HEK293 (cell line): ENCODE results near the gene BAHD1.

Experiments used
- CTCF ChIA-PET: fragments of 350-600 bp; formaldehyde crosslinking; extraction: SDS; loops from one replicate; lab custom pipeline; 2021; ENCODE audit warnings: antibody characterized with exemption; lab: Yijun Ruan, JAX
- POLR2A ChIA-PET: fragments of 300-600 bp; formaldehyde crosslinking; extraction: SDS; loops from one replicate; lab custom pipeline; 2020; ENCODE audit warnings: antibody characterized with exemption, inconsistent platforms; lab: Yijun Ruan, JAX
- H3K27ac ChIP-seq: fragments of 200-500 bp; sonication (Bioruptor generic); 2 replicates; pipeline ENCODE4 v1.5.1; 2014; ENCODE audit warnings: low read depth, low read length, control low read depth, inconsistent platforms; ENCODE audit errors: extremely low read depth
- H3K36me3 ChIP-seq, 2 experiments: fragments of 200-500 bp in 1 of 2; sonication (Bioruptor generic) in 1 of 2; 1 replicate in 1 of 2; 2 replicates in 1 of 2; pipeline ENCODE4 v1.5.1; 2014 to 2017; ENCODE audit warnings: inconsistent platforms in 2 of 2, low read length in 2 of 2; ENCODE audit not compliant: control insufficient read depth in 2 of 2, insufficient read depth in 1 of 2
- H3K4me1 ChIP-seq: fragments of 200-500 bp; sonication (Bioruptor generic); 2 replicates; pipeline ENCODE4 v1.5.1; 2014; ENCODE audit warnings: mild to moderate bottlenecking, low read length, inconsistent platforms; ENCODE audit not compliant: control insufficient read depth, insufficient read depth
- H3K4me3 ChIP-seq: 2 replicates; pipeline ENCODE4 v1.5.1; 2011; ENCODE audit warnings: low read depth, mild to moderate bottlenecking, control low read depth, low read length, moderate library complexity
- H3K9me3 ChIP-seq: fragments of 200-500 bp; sonication (Bioruptor generic); 2 replicates; pipeline ENCODE4 v1.5.1; 2014; ENCODE audit warnings: low read depth, low read length, inconsistent platforms; ENCODE audit not compliant: control insufficient read depth, insufficient read depth
- CTCF ChIP-seq: fragments of 450-650 bp; formaldehyde crosslinking; IDR thresholded peaks from 2 replicates; pipeline ENCODE4 v1.5.1; 2016; ENCODE audit warnings: missing biosample characterization, missing genetic modification characterization
- KLF1 ChIP-seq: fragments of 450-650 bp; formaldehyde crosslinking; IDR thresholded peaks from 2 replicates; pipeline ENCODE4 v1.5.1; 2016; ENCODE audit warnings: missing biosample characterization, missing genetic modification characterization
- KLF17 ChIP-seq: fragments of 450-650 bp; formaldehyde crosslinking; IDR thresholded peaks from 2 replicates; pipeline ENCODE4 v1.5.1; 2016; ENCODE audit warnings: missing biosample characterization, missing genetic modification characterization
- REST ChIP-seq: fragments of 450-650 bp; formaldehyde crosslinking; IDR thresholded peaks from 2 replicates; pipeline ENCODE4 v1.5.1; 2016; ENCODE audit warnings: missing biosample characterization, missing genetic modification characterization
- WT1 ChIP-seq: fragments of 450-650 bp; formaldehyde crosslinking; IDR thresholded peaks from 2 replicates; pipeline ENCODE4 v1.5.1; 2016; ENCODE audit warnings: missing biosample characterization, missing genetic modification characterization
- ZBTB7A ChIP-seq: fragments of 450-650 bp; formaldehyde crosslinking; IDR thresholded peaks from 2 replicates; pipeline ENCODE4 v1.5.1; 2016; ENCODE audit warnings: low read depth, missing biosample characterization, missing genetic modification characterization
- ZFHX2 ChIP-seq: fragments of 450-650 bp; formaldehyde crosslinking; conservative IDR thresholded peaks from 2 replicates; pipeline ENCODE4 v1.5.1; 2016; ENCODE audit warnings: missing biosample characterization, missing genetic modification characterization
- ZNF138 ChIP-seq: fragments of 450-650 bp; formaldehyde crosslinking; IDR thresholded peaks from 2 replicates; pipeline ENCODE4 v1.5.1; 2016; ENCODE audit warnings: missing biosample characterization, missing genetic modification characterization, borderline replicate concordance
- ZNF2 ChIP-seq: fragments of 450-650 bp; formaldehyde crosslinking; IDR thresholded peaks from 2 replicates; pipeline ENCODE4 v1.5.1; 2016; ENCODE audit warnings: missing biosample characterization, missing genetic modification characterization
- ZNF366 ChIP-seq: fragments of 450-650 bp; formaldehyde crosslinking; conservative IDR thresholded peaks from 2 replicates; pipeline ENCODE4 v1.5.1; 2016; ENCODE audit warnings: missing biosample characterization, missing genetic modification characterization
- ZNF394 ChIP-seq: fragments of 450-650 bp; formaldehyde crosslinking; IDR thresholded peaks from 2 replicates; pipeline ENCODE4 v1.5.1; 2016; ENCODE audit warnings: missing biosample characterization, missing genetic modification characterization, mild to moderate bottlenecking, moderate library complexity, borderline replicate concordance
- ZNF426 ChIP-seq: fragments of 450-650 bp; formaldehyde crosslinking; IDR thresholded peaks from 2 replicates; pipeline ENCODE4 v1.5.1; 2017; ENCODE audit warnings: missing biosample characterization, missing genetic modification characterization, mild to moderate bottlenecking, inconsistent platforms, moderate library complexity
- ZNF555 ChIP-seq: fragments of 450-650 bp; formaldehyde crosslinking; conservative IDR thresholded peaks from 2 replicates; pipeline ENCODE4 v1.5.1; 2017; ENCODE audit warnings: missing biosample characterization, mild to moderate bottlenecking, missing genetic modification characterization, inconsistent platforms
- ZNF585B ChIP-seq: fragments of 450-650 bp; formaldehyde crosslinking; IDR thresholded peaks from 2 replicates; pipeline ENCODE4 v1.5.1; 2016; ENCODE audit warnings: missing biosample characterization, missing genetic modification characterization
- ZNF658 ChIP-seq: fragments of 450-650 bp; formaldehyde crosslinking; IDR thresholded peaks from 2 replicates; pipeline ENCODE4; 2016; ENCODE audit warnings: missing biosample characterization, missing genetic modification characterization
- ZNF664 ChIP-seq: fragments of 450-650 bp; formaldehyde crosslinking; IDR thresholded peaks from 2 replicates; pipeline ENCODE4 v1.5.1; 2016; ENCODE audit warnings: missing biosample characterization, missing genetic modification characterization
- ZNF704 ChIP-seq: fragments of 450-650 bp; formaldehyde crosslinking; IDR thresholded peaks from 2 replicates; pipeline ENCODE4 v1.5.1; 2016; ENCODE audit warnings: missing biosample characterization, missing genetic modification characterization
- ZNF776 ChIP-seq: fragments of 450-650 bp; formaldehyde crosslinking; IDR thresholded peaks from 2 replicates; pipeline ENCODE4 v1.5.0; 2017; ENCODE audit warnings: missing biosample characterization, missing genetic modification characterization, borderline replicate concordance
- ZNF830 ChIP-seq: fragments of 450-650 bp; IDR thresholded peaks from 2 replicates; pipeline ENCODE4 v1.5.0; 2018; ENCODE audit warnings: missing biosample characterization, missing genetic modification characterization, low read depth, mild to moderate bottlenecking, moderate library complexity
- ZSCAN16 ChIP-seq: fragments of 450-650 bp; formaldehyde crosslinking; IDR thresholded peaks from 2 replicates; pipeline ENCODE4 v1.5.1; 2016; ENCODE audit warnings: missing biosample characterization, missing genetic modification characterization
- ZSCAN30 ChIP-seq: fragments of 450-650 bp; IDR thresholded peaks from 2 replicates; pipeline ENCODE4 v1.5.1; 2018; ENCODE audit warnings: missing biosample characterization, mild to moderate bottlenecking, missing genetic modification characterization, moderate library complexity
- ZSCAN5A ChIP-seq: fragments of 450-650 bp; formaldehyde crosslinking; IDR thresholded peaks from 2 replicates; pipeline ENCODE4 v1.5.1; 2016; ENCODE audit warnings: missing biosample characterization, missing genetic modification characterization

The BAHD1 gene

GRCh38 chr15:40412095-40412759, 28.5 kb upstream of the BAHD1 start:
- no peak overlapping the region; the same call in 1 of the 2 replicates for H3K27ac ChIP-seq
- no peak for TF ChIP-seq ZNF704 (tag by site-specific recombination)
- no peak for TF ChIP-seq ZSCAN5A
- TF ChIP-seq ZNF585B: no peak
- TF ChIP-seq ZSCAN30: no peak
- no peak for TF ChIP-seq ZNF664 (tag by site-specific recombination)
- no peak for TF ChIP-seq ZBTB7A
- no peak for TF ChIP-seq ZNF658 (tag by site-specific recombination)
- no peak for TF ChIP-seq KLF1 (tag by site-specific recombination)
- TF ChIP-seq WT1: no peak
- no peak for TF ChIP-seq ZNF830 (tag by site-specific recombination)
- H3K4me3 ChIP-seq: no peak overlapping the region
- POLR2A ChIA-PET: interaction anchor here (0.6 to 1.6 kb wide), 2 partner anchors 13 to 114 kb away, joined by 3 read pairs; no protein-coding TSS in a partner anchor
- no peaks in the 10 kb centered on the region for H3K4me1 ChIP-seq
- H3K36me3 ChIP-seq: peaks cover 13 to 93% of the 10 kb centered on the region in 2 experiments
- CTCF ChIA-PET: interaction anchor here (0.6 to 1.1 kb wide), 4 partner anchors 10 to 461 kb away, joined by 3 to 5 read pairs (median 4); no protein-coding TSS in a partner anchor
- H3K9me3 ChIP-seq: no peaks in the 10 kb centered on the region

GRCh38 chr15:40413036-40413435, 27.7 kb upstream of the BAHD1 start:
- no peak for TF ChIP-seq ZFHX2 (tag by site-specific recombination)
- peak; percentile 60 for TF ChIP-seq REST
- H3K9me3 ChIP-seq: no peaks in the 10 kb centered on the region
- peaks cover 10 to 92% of the 10 kb centered on the region in 2 experiments for H3K36me3 ChIP-seq
- ChIA-PET CTCF (interaction anchor here (0.8 to 1.1 kb wide), 3 partner anchors 9 to 69 kb away, joined by 3 to 5 read pairs (median 4); no protein-coding TSS in a partner anchor), POLR2A (interaction anchor here (1.4 kb wide), 1 partner anchor 7 kb away, joined by 7 read pairs; the partner anchor contains the start of gene IVD)
- H3K27ac ChIP-seq: no peak overlapping the region
- H3K4me1 ChIP-seq: no peaks in the 10 kb centered on the region
- H3K4me3 ChIP-seq: no peak overlapping the region

GRCh38 chr15:40414816-40415215, 25.9 kb upstream of the BAHD1 start:
- Histone ChIP-seq H3K27ac (no peak overlapping the region), H3K36me3 (peaks cover 9 to 80% of the 10 kb centered on the region in 2 experiments), H3K4me3 (no peak overlapping the region), H3K9me3 (no peaks in the 10 kb centered on the region), H3K4me1 (no peaks in the 10 kb centered on the region)
- POLR2A ChIA-PET: no interaction called here
- CTCF ChIA-PET: interaction anchor here (0.9 to 1.2 kb wide), 2 partner anchors 9 to 70 kb away, joined by 5 read pairs; partner anchors contain the start of gene IVD
- TF ChIP-seq ZNF555 (tag by site-specific recombination) (no peak), CTCF (tag by site-specific recombination) (no peak), ZNF776 (tag by site-specific recombination) (no peak), ZNF426 (tag by site-specific recombination) (no peak), KLF17 (tag by site-specific recombination) (no peak), ZSCAN16 (tag by site-specific recombination) (no peak), ZNF394 (tag by site-specific recombination) (no peak), ZNF138 (tag by site-specific recombination) (no peak), ZNF366 (no peak), ZNF2 (no peak)
